H1 (cell line): Measurements from ENCODE around the gene PRAMEF20. TPM values are rescaled to one million over a fixed set of nuclear protein-coding genes. Genes with fewer than 3 reads are reported as not detected.

Experiments used
- polyA plus RNA-seq, 7 experiments: library from polyadenylated mRNA; depleted of rRNA in 3 of 7; stranded (reverse) in 5 of 7; unstranded in 2 of 7; fragments of >200 nt in 5 of 7; fragments of 200-250 nt in 2 of 7; gene quantifications; 1 replicate in 5 of 7; 2 replicates in 1 of 7; 4 replicates in 1 of 7; pipeline versions ENCODE4 v1.2.1 to v1.2.3, GENCODE V29; 2011 to 2013; ENCODE audit warnings: missing spikeins in 2 of 7, mixed read lengths in 2 of 7
- total RNA-seq: library from RNA; stranded (reverse); fragmentation: NEBNext Ultra II Directional; extraction: Animal tissue kit (Norgen Biotek cat#: 25700); gene quantifications from 2 replicates; pipeline ENCODE4 v1.2.1, GENCODE V29; 2021

The PRAMEF20 gene
- total and polyA plus RNA-seq, 2 of the 8 experiments (the other 6 are each of a cell fraction or from before 2014, with no cell fraction given): not detected

Other genes with a start within 250 kb of the PRAMEF20 start
- gene HNRNPCL4, start 244.8 kb upstream of the PRAMEF20 start, total RNA-seq: not detected in 2 replicates
- not detected in 2 replicates for gene HNRNPCL4, start 244.8 kb upstream of the PRAMEF20 start, polyA plus RNA-seq (2011; rRNA removed)
- not detected in 2 replicates for gene PRAMEF9, start 238.6 kb upstream of the PRAMEF20 start, total RNA-seq
- not detected in 2 replicates for gene PRAMEF9, start 238.6 kb upstream of the PRAMEF20 start, polyA plus RNA-seq (2011; rRNA removed)
- not detected in 2 replicates for gene PRAMEF13, start 209.0 kb upstream of the PRAMEF20 start, total RNA-seq
- not detected in 2 replicates for gene PRAMEF13, start 209.0 kb upstream of the PRAMEF20 start, polyA plus RNA-seq (2011; rRNA removed)
- gene PRAMEF18, start 184.3 kb upstream of the PRAMEF20 start, total RNA-seq: not detected in 2 replicates
- not detected in 2 replicates for gene PRAMEF18, start 184.3 kb upstream of the PRAMEF20 start, polyA plus RNA-seq (2011; rRNA removed)
- not detected in 2 replicates for gene PRAMEF5, start 156.3 kb upstream of the PRAMEF20 start, total RNA-seq
- gene PRAMEF5, start 156.3 kb upstream of the PRAMEF20 start, polyA plus RNA-seq (2011; rRNA removed): not detected in 2 replicates
- gene PRAMEF8, start 125.3 kb upstream of the PRAMEF20 start, total RNA-seq: not detected in 2 replicates
- gene PRAMEF8, start 125.3 kb upstream of the PRAMEF20 start, polyA plus RNA-seq (2011; rRNA removed): not detected in 2 replicates
- gene PRAMEF33, start 106.9 kb upstream of the PRAMEF20 start, total RNA-seq: not detected in 2 replicates
- not detected in 2 replicates for gene PRAMEF33, start 106.9 kb upstream of the PRAMEF20 start, polyA plus RNA-seq (2011; rRNA removed)
- not detected in 2 replicates for gene PRAMEF15, start 94.9 kb upstream of the PRAMEF20 start, total RNA-seq
- gene PRAMEF15, start 94.9 kb upstream of the PRAMEF20 start, polyA plus RNA-seq (2011; rRNA removed): not detected in 2 replicates
- not detected in 2 replicates for gene PRAMEF14, start 63.3 kb upstream of the PRAMEF20 start, total RNA-seq
- gene PRAMEF14, start 63.3 kb upstream of the PRAMEF20 start, polyA plus RNA-seq (2011; rRNA removed): not detected in 2 replicates
- not detected in 2 replicates for gene PRAMEF19, start 38.5 kb upstream of the PRAMEF20 start, total RNA-seq
- not detected in 2 replicates for gene PRAMEF19, start 38.5 kb upstream of the PRAMEF20 start, polyA plus RNA-seq (2011; rRNA removed)
- gene PRAMEF17, start 20.8 kb upstream of the PRAMEF20 start, total RNA-seq: not detected in 2 replicates
- gene PRAMEF17, start 20.8 kb upstream of the PRAMEF20 start, polyA plus RNA-seq (2011; rRNA removed): not detected in 2 replicates
- gene LRRC38, start 103.6 kb downstream of the PRAMEF20 start, total RNA-seq: 0.38 and 0.63 TPM in 2 replicates
- 0.17 and 0.19 TPM in 2 replicates for gene LRRC38, start 103.6 kb downstream of the PRAMEF20 start, polyA plus RNA-seq (2011; rRNA removed)
- 169 and 182 TPM in 2 replicates for gene PDPN, start 173.4 kb downstream of the PRAMEF20 start, total RNA-seq
- 44.7 and 49.7 TPM in 2 replicates for gene PDPN, start 173.4 kb downstream of the PRAMEF20 start, polyA plus RNA-seq (2011; rRNA removed)